Measurements from ENCODE around the gene RNU7-1. TPM values are rescaled to one million over a fixed set of nuclear protein-coding genes. Genes with fewer than 3 reads are reported as not detected.

RNU7-1 gene
- total RNA-seq, 1 donor from 2014 or later = not detected

- H3K4me3 Mint-ChIP-seq = peak overlapping the region; percentile 99
- intact Hi-C loops (cut with micrococcal nuclease) = loop anchor here (1.0 to 10.0 kb wide), 3 partner anchors 7 to 529 kb away; partner anchors contain the start of gene LPAR5
- peak overlapping the region; percentile 96 for H3K27ac Mint-ChIP-seq
- POLR2A ChIA-PET = interaction anchor here (17.0 to 24.6 kb wide), 2 partner anchors 5 to 11 kb away, joined by 1516 read pairs; partner anchors contain the start of genes C12orf57, PTPN6 and RNU7-1
- DNase-seq (peak; percentile 72), ATAC-seq (ENCODE audit: low read depth) (peak; percentile 38)
- CTCF ChIA-PET = interaction anchor here (1.2 to 14.9 kb wide), 4 partner anchors 7 to 11 kb away, joined by 5 to 571 read pairs (median 12); partner anchors contain the start of genes C12orf57 and RNU7-1
- no peaks in the 10 kb centered on the region for H3K9me3 Mint-ChIP-seq
- peaks cover 85% of the 10 kb centered on the region for H3K4me1 Mint-ChIP-seq
- TF ChIP-seq, protein P1, sequence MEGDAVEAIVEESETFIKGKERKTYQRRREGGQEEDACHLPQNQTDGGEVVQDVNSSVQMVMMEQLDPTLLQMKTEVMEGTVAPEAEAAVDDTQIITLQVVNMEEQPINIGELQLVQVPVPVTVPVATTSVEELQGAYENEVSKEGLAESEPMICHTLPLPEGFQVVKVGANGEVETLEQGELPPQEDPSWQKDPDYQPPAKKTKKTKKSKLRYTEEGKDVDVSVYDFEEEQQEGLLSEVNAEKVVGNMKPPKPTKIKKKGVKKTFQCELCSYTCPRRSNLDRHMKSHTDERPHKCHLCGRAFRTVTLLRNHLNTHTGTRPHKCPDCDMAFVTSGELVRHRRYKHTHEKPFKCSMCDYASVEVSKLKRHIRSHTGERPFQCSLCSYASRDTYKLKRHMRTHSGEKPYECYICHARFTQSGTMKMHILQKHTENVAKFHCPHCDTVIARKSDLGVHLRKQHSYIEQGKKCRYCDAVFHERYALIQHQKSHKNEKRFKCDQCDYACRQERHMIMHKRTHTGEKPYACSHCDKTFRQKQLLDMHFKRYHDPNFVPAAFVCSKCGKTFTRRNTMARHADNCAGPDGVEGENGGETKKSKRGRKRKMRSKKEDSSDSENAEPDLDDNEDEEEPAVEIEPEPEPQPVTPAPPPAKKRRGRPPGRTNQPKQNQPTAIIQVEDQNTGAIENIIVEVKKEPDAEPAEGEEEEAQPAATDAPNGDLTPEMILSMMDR (IDR thresholded peaks at IDR 0.05) = no peak
- H3K27me3 Mint-ChIP-seq = no peaks in the 10 kb centered on the region
- peaks cover 69% of the 10 kb centered on the region for H3K36me3 Mint-ChIP-seq (ENCODE audit: low read depth)
Observed at GRCh38 chr12:6953442-6954315, 10.1 kb downstream of the RNU7-1 start.

- intact Hi-C loops (cut with micrococcal nuclease) = loop anchor here (1.0 to 10.0 kb wide), 3 partner anchors 8 to 530 kb away; partner anchors contain the start of gene LPAR5
- Mint-ChIP-seq H3K27me3 (no peaks in the 10 kb centered on the region), H3K36me3 (ENCODE audit: low read depth) (peaks cover 77% of the 10 kb centered on the region), H3K4me1 (peaks cover 85% of the 10 kb centered on the region), H3K4me3 (peak overlapping the region; percentile 99), H3K9me3 (no peaks in the 10 kb centered on the region), H3K27ac (peak overlapping the region; percentile 96)
- CTCF ChIA-PET = interaction anchor here (3.4 to 13.0 kb wide), 2 partner anchors 8 to 10 kb away, joined by 17 to 571 read pairs; partner anchors contain the start of genes C12orf57, PTPN6 and RNU7-1
- TF ChIP-seq, protein P1 (IDR thresholded peaks at IDR 0.05) = no peak
- ATAC-seq (ENCODE audit: low read depth) = no peak
- POLR2A ChIA-PET = interaction anchor here (17.0 to 24.6 kb wide), 2 partner anchors 4 to 12 kb away, joined by 1516 read pairs; partner anchors contain the start of genes C12orf57, PTPN6 and RNU7-1
- no peak for DNase-seq
Observed at GRCh38 chr12:6954316-6955107, 10.9 kb downstream of the RNU7-1 start.

DNA sequence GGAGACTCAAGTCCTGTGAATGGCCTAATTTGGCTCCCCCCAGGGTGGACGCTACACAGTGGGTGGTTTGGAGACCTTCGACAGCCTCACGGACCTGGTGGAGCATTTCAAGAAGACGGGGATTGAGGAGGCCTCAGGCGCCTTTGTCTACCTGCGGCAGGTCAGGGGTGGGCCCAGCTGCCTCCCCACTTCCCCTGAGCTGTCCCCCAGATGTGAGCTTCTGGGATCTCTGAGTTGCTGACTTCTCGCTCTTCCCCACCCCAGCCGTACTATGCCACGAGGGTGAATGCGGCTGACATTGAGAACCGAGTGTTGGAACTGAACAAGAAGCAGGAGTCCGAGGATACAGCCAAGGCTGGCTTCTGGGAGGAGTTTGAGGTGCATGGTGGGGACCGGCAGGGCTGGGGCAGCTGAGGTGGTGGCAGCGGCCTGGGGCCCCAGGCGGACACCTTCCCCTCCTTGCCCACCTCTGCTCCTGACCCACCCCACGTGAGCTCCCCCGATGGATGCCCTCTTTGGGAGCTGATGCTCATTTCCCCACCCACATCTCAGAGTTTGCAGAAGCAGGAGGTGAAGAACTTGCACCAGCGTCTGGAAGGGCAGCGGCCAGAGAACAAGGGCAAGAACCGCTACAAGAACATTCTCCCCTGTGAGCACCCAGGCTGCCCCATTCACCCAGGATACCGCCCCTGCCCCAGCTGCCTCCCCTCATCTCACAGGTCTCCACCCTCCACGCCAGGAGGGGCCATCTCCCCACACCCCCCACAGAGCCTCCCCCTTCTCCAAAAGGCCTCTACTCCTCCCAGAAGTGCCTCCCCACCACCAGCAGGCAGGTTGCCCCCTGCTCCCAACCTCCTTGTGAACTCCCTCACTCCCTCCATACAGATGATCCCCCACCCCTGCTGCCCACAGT, 11.7 kb downstream of the RNU7-1 start:
- H3K4me3 Mint-ChIP-seq = peak overlapping the region; percentile 99
- ATAC-seq (ENCODE audit: low read depth) (no peak), DNase-seq (no peak)
- peaks cover 80% of the 10 kb centered on the region for H3K36me3 Mint-ChIP-seq (ENCODE audit: low read depth)
- H3K27ac Mint-ChIP-seq = peak overlapping the region; percentile 96
- TF ChIP-seq, protein P1 (IDR thresholded peaks at IDR 0.05) = no peak
- intact Hi-C loops (cut with micrococcal nuclease) = loop anchor here (10.0 kb wide), 2 partner anchors 321 to 531 kb away; partner anchors contain the start of gene LPAR5
- no peaks in the 10 kb centered on the region for H3K27me3 Mint-ChIP-seq
- POLR2A ChIA-PET = interaction anchor here (2.1 to 24.6 kb wide), 3 partner anchors 3 to 13 kb away, joined by 9 to 1516 read pairs (median 1516); partner anchors contain the start of genes C12orf57, PTPN6 and RNU7-1
- CTCF ChIA-PET = interaction anchor here (3.4 to 13.0 kb wide), 2 partner anchors 9 kb away, joined by 17 to 571 read pairs; partner anchors contain the start of genes C12orf57, PTPN6 and RNU7-1
- H3K4me1 Mint-ChIP-seq = peaks cover 85% of the 10 kb centered on the region
- no peaks in the 10 kb centered on the region for H3K9me3 Mint-ChIP-seq

DNA sequence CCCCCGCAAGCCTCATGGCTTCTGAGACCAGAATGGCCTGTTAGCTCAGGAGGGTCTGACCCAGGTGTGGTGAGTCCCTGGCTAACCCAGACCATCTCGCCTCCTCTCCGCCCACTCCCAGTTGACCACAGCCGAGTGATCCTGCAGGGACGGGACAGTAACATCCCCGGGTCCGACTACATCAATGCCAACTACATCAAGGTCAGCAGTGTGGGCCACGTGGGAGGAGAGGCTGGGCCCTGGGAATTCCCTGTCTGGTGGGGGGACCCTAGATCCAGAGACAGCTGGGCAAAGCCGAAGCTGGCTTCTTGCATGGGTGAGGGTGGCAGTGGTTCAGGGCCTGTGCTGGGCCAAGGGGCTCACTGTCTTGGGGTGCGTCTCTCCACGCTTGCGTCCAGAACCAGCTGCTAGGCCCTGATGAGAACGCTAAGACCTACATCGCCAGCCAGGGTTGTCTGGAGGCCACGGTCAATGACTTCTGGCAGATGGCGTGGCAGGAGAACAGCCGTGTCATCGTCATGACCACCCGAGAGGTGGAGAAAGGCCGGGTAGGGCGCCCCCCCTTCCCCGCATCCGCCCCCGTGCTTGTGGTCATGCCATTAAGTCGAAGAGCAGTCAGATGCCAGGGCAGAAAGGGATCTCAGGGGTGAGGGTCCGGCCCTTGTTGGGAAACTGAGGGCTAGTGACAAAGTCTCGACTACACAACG, 12.6 kb downstream of the RNU7-1 start:
- TF ChIP-seq, protein P1 (IDR thresholded peaks at IDR 0.05) = no peak
- H3K36me3 Mint-ChIP-seq (ENCODE audit: low read depth) = peaks cover 88% of the 10 kb centered on the region
- H3K9me3 Mint-ChIP-seq = no peaks in the 10 kb centered on the region
- no peaks in the 10 kb centered on the region for H3K27me3 Mint-ChIP-seq
- H3K4me3 Mint-ChIP-seq = peak overlapping the region; percentile 68
- intact Hi-C loops (cut with micrococcal nuclease) = loop anchor here (10.0 kb wide), 2 partner anchors 321 to 531 kb away; partner anchors contain the start of gene LPAR5
- CTCF ChIA-PET = interaction anchor here (3.4 to 13.0 kb wide), 2 partner anchors 8 to 10 kb away, joined by 17 to 571 read pairs; partner anchors contain the start of genes C12orf57, PTPN6 and RNU7-1
- POLR2A ChIA-PET = interaction anchor here (1.7 to 17.0 kb wide), 3 partner anchors 8 to 83 kb away, joined by 6 to 1516 read pairs (median 9); partner anchors contain the start of genes C12orf57, PTPN6, RNU7-1 and SPSB2
- DNase-seq = no peak
- H3K27ac Mint-ChIP-seq = peak overlapping the region; percentile 88
- peaks cover 86% of the 10 kb centered on the region for H3K4me1 Mint-ChIP-seq
- ATAC-seq (ENCODE audit: low read depth) = no peak
